BE2C (cell line): ENCODE results near the gene NELFCD.

Experiments
- DNase-seq: peaks from one replicate; pipeline ENCODE4 v3.0.0-alpha.2; 2020
- H3K27me3 ChIP-seq: fragments of 250-450 bp; sonication (Bioruptor Pico); 2 replicates; pipeline ENCODE4 v1.5.1; 2020; ENCODE audit warnings: mild to moderate bottlenecking
- H3K36me3 ChIP-seq: fragments of 250-450 bp; sonication (Bioruptor Pico); 2 replicates; pipeline ENCODE4 v1.5.1; 2020; ENCODE audit warnings: mild to moderate bottlenecking
- H3K4me1 ChIP-seq: fragments of 250-450 bp; sonication (Bioruptor Pico); 2 replicates; pipeline ENCODE4 v1.5.1; 2020
- H3K4me3 ChIP-seq: 2 replicates; pipeline ENCODE4 v1.5.1; 2011; ENCODE audit warnings: low read depth, low read length
- H3K9me3 ChIP-seq: fragments of 250-450 bp; sonication (Bioruptor Pico); 2 replicates; pipeline ENCODE4 v1.5.1; 2020
- TF ChIP-seq, protein P1 (sequence below): IDR thresholded peaks from 2 replicates; pipeline ENCODE4 v1.5.1; 2012; ENCODE audit warnings: mild to moderate bottlenecking, low read depth, low read length

The NELFCD gene

DNA sequence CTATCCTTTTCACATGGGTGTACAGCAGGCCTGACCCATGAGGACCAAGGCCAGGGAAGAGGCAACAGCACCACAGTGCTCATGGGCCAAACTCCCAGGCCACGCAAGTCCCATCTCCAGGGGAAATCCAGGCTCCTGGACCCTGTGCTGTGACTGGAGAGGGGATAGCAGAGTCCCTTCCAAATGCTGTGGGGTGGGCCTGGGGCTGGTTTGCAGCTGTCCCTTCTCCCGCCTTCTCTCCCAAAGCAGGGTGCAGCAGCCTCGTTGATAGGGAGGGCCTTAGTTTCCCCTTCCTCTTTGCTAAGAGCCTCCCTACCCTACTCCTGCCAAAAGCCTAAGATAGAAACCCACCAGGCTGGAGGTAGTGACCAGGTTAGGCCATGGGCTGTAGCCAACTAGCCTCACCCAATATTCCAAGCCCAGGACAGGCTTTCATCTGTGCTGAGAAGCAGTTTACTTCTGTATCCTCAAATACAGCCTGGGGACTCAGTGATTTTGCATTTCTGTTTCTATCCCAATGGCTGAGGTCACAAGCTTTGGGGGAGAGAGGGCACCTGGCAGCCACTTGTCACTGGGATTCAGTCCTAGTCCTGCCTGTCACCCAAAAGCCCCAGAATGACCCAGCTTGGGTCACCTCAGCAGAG, 24.6 kb downstream of the NELFCD start:
- Histone ChIP-seq H3K4me3 (no peak overlapping the region), H3K36me3 (no peaks in the 10 kb centered on the region), H3K27me3 (no peaks in the 10 kb centered on the region), H3K4me1 (no peaks in the 10 kb centered on the region), H3K9me3 (no peaks in the 10 kb centered on the region)
- TF ChIP-seq, protein P1, sequence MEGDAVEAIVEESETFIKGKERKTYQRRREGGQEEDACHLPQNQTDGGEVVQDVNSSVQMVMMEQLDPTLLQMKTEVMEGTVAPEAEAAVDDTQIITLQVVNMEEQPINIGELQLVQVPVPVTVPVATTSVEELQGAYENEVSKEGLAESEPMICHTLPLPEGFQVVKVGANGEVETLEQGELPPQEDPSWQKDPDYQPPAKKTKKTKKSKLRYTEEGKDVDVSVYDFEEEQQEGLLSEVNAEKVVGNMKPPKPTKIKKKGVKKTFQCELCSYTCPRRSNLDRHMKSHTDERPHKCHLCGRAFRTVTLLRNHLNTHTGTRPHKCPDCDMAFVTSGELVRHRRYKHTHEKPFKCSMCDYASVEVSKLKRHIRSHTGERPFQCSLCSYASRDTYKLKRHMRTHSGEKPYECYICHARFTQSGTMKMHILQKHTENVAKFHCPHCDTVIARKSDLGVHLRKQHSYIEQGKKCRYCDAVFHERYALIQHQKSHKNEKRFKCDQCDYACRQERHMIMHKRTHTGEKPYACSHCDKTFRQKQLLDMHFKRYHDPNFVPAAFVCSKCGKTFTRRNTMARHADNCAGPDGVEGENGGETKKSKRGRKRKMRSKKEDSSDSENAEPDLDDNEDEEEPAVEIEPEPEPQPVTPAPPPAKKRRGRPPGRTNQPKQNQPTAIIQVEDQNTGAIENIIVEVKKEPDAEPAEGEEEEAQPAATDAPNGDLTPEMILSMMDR: no peak
- DNase-seq: no peak

DNA sequence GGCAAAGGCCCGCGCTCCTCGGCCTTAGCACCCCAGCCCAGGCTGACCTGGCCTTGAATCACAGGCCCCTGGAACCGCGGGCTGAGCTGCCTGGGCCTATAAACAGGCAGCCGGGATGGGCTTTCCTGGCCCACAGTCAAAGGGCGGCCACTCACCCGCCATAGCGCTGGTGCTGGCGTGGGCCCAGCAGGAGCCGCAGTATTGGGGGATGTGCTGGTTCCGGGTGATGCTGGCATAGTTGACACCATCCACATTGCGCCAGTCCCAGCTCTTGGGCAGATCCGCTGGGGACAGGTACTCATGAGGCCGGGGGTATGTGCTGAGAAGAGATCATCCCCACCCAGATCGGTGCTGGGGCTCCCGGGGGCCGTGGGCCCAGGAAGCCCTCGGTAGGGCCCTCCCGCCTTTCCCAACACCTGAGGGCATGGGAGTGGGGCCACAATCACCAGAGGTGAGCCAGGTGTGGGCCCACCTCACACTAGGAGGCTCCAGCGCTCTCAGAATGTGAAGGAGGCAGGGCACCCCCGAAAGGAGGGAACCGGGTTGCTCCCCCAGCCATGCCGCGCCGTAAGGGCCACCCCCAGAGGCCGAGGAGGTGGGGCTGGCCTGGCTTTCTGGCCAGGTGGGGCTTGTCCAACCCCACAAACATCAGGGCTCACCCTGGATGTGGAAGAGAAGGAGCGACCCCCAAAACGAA, 25.3 kb downstream of the NELFCD start:
- Histone ChIP-seq H3K4me1 (no peaks in the 10 kb centered on the region), H3K4me3 (no peak overlapping the region)

DNA sequence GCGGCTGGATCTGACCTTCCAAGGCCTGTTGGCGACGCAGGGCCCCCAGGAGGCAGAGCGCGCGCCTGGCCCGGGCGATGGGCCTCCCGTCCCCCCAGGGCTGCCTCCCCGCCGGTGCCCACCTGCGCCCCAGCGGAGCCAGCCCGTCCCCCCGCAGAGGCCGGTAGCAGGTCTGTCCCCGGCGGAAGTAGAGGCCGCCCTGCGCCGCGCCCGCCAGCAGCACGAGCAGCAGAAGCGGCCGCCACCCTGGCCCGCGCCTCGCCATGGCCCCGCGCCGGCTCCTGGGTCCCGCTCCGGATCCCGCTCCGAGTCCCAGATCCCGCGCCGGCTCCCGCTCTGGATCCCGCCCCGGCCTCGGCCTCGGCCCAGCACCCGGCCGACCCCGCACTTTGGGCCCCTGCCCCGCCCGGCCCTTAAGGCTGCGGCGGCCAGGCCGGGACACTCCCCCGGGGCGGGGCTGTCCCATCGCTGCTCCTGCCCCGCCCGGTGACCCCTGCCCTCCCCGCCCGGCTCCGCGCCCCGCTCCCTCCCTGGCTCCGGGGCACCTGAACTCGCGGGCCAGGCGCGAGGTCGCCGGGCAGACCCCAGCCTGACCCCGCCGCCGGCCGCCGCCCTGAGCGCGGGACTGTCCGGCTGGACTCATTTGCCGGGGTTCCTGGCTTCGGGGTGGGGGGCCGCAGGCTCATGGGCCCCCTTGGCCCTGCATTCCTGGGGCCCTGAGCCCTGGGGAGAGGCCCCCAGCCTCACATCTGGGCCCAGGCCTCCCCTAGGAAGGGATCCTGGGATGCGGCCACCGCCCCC, 26.0 kb downstream of the NELFCD start, which contains the start of gene CTSZ:
TSS of gene CTSZ (minus strand) at position 391 of the 801 bp plus-strand sequence. CDS start at position 265, 126 bp downstream.
- TF ChIP-seq, protein P1: no peak
- Histone ChIP-seq H3K4me1 (no peaks in the 10 kb centered on the region), H3K36me3 (no peaks in the 10 kb centered on the region), H3K4me3 (no peak within 1 kb of the TSS), H3K9me3 (no peaks in the 10 kb centered on the region), H3K27me3 (no peaks in the 10 kb centered on the region)
- DNase-seq: no peak

More for the DNA sequence above, 25.3 kb downstream of the NELFCD start:
- Histone ChIP-seq H3K9me3 (no peaks in the 10 kb centered on the region), H3K27me3 (no peaks in the 10 kb centered on the region), H3K36me3 (no peaks in the 10 kb centered on the region)
- DNase-seq: no peak
- TF ChIP-seq, protein P1: no peak

DNA sequence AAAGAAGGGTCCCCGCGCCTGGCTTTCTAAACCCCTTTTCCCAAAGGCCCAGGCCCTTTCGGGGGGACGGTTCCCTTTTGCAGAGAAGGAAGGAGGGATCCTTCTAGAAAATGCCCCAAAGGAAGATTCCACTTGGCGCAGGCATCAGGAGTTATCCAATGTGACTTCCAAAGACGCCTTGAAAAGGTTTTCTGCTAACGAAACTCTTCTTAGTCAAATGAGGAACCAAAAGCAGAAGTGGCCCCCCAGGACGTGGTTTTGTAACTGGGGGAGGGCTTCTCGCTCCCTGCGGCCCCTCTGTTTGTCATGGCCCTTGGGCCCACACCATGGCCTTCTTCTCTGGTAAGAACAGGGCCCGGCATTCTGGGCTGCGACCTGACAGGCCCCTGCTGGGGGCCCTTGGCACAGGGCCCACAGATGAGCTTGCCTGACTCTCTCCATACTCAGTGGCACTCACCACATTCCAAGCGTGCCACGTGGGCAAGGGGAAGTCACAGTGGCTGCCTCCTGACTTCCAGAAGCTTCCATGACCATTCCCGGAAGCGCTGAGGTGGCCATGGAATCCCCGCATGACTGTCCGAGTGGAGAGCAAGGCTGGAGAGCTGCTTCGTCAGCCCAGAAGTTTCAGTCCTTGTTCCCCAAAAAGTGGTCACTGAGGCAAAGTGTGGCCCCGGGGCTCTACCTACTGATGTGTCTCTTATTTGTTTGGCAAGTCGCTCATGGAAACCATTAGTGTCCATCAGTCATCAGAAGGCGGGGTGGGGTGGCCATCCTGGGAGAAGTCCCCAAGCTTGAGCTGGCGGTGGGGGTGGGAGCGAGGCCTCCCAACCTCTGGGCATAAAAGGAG, 26.8 kb downstream of the NELFCD start:
- TF ChIP-seq, protein P1: no peak
- H3K27me3 ChIP-seq: no peaks in the 10 kb centered on the region
- no peak overlapping the region for H3K4me3 ChIP-seq
- no peaks in the 10 kb centered on the region for H3K4me1 ChIP-seq
- H3K36me3 ChIP-seq: no peaks in the 10 kb centered on the region
- DNase-seq: no peak
- H3K9me3 ChIP-seq: no peaks in the 10 kb centered on the region

DNA sequence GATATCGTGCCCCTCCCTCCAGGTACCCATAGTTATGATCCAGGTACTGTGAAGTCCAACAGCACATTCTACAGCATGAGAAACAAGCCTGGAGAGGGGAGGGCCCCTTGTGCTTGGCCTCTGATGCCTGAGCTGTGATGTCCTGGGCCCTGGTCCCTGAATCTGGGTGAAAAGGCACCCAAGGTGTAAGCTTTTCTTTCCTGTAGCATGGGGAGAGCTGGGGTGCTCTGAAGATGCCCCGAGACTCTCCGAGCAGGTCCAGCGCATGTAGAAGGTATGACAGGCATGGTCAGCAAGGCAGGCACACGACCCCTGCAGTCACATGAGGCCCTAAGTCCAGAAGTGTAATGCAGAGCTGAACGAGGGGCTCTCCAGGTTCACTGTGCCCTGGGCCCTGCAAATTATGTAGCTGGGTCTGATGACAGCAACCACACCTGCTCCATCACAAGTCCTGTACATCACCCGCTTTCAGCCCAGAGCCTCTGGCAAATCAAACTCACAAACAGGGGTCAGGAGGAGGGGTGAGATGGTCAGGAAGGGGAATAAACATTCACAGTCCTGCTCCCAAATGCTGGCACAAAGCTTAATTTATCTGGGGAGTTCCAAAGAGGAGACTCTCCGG, 27.8 kb downstream of the NELFCD start:
- no peaks in the 10 kb centered on the region for H3K27me3 ChIP-seq
- no peaks in the 10 kb centered on the region for H3K4me1 ChIP-seq
- no peak overlapping the region for H3K4me3 ChIP-seq
- DNase-seq: no peak
- TF ChIP-seq, protein P1: no peak
- no peaks in the 10 kb centered on the region for H3K9me3 ChIP-seq
- no peaks in the 10 kb centered on the region for H3K36me3 ChIP-seq
